H7 (cell line): Measurements from ENCODE around the gene OSBP2. TPM values are rescaled to one million over a fixed set of nuclear protein-coding genes. Genes with fewer than 3 reads are reported as not detected.

ENCODE experiments used
- DNase-seq: peaks from one replicate; pipeline ENCODE4 v3.0.0; 2012
- H3K27me3 ChIP-seq: 2 replicates; pipeline ENCODE4 v1.6.0; 2011; ENCODE audit warnings: mild to moderate bottlenecking, low read length; ENCODE audit not compliant: control insufficient read depth, insufficient read depth
- H3K36me3 ChIP-seq: replicated peaks from 2 replicates; pipeline ENCODE4 v1.5.1; 2011; ENCODE audit warnings: low read length; ENCODE audit not compliant: control insufficient read depth, insufficient read depth
- H3K4me3 ChIP-seq: 2 replicates; pipeline ENCODE4 v1.5.1; 2011; ENCODE audit warnings: low read depth, mild to moderate bottlenecking, control low read depth, low read length, moderate library complexity; ENCODE audit not compliant: insufficient read depth
- total RNA-seq: library from RNA; depleted of rRNA; stranded (reverse); fragments of >200 nt; shearing (Covaris generic); gene quantifications from 2 replicates; pipeline ENCODE4 v1.2.3, GENCODE V29; 2014

OSBP2 gene
- total RNA-seq, 1 experiment from 2014 or later: 4.7 TPM

- H3K27me3 ChIP-seq: no peaks in the 10 kb centered on the region
- no peak for DNase-seq
- no peaks in the 10 kb centered on the region for H3K36me3 ChIP-seq
- no peak overlapping the region for H3K4me3 ChIP-seq
Observed at GRCh38 chr22:30878516-30879414, 184.1 kb downstream of the OSBP2 start.

- Histone ChIP-seq H3K36me3 (no peaks in the 10 kb centered on the region), H3K27me3 (no peaks in the 10 kb centered on the region), H3K4me3 (no peak overlapping the region)
- DNase-seq: peak; percentile 55
Observed at GRCh38 chr22:30879415-30879797, 184.7 kb downstream of the OSBP2 start.

GRCh38 chr22:30880181-30880601, 185.5 kb downstream of the OSBP2 start:
- Histone ChIP-seq H3K4me3 (no peak overlapping the region), H3K36me3 (no peaks in the 10 kb centered on the region)
- DNase-seq: no peak

GRCh38 chr22:30880847-30881246, 186.2 kb downstream of the OSBP2 start:
- no peaks in the 10 kb centered on the region for H3K36me3 ChIP-seq
- no peaks in the 10 kb centered on the region for H3K27me3 ChIP-seq
- no peak for DNase-seq
- H3K4me3 ChIP-seq: no peak overlapping the region

More at GRCh38 chr22:30880181-30880601, 185.5 kb downstream of the OSBP2 start:
- no peaks in the 10 kb centered on the region for H3K27me3 ChIP-seq

- H3K4me3 ChIP-seq: no peak overlapping the region
- DNase-seq: peak; percentile 77
Observed at GRCh38 chr22:30881361-30882183, 186.9 kb downstream of the OSBP2 start.

GRCh38 chr22:30882184-30882717, 187.6 kb downstream of the OSBP2 start:
- Histone ChIP-seq H3K4me3 (no peak overlapping the region), H3K27me3 (no peaks in the 10 kb centered on the region), H3K36me3 (no peaks in the 10 kb centered on the region)
- DNase-seq: no peak

More at GRCh38 chr22:30881361-30882183, 186.9 kb downstream of the OSBP2 start:
- Histone ChIP-seq H3K36me3 (no peaks in the 10 kb centered on the region), H3K27me3 (no peaks in the 10 kb centered on the region)

- H3K27me3 ChIP-seq: no peaks in the 10 kb centered on the region
- no peaks in the 10 kb centered on the region for H3K36me3 ChIP-seq
- DNase-seq: no peak
- H3K4me3 ChIP-seq: no peak overlapping the region
Observed at GRCh38 chr22:30882974-30883533, 188.4 kb downstream of the OSBP2 start.

GRCh38 chr22:30883586-30884145, 189.0 kb downstream of the OSBP2 start:
- Histone ChIP-seq H3K27me3 (no peaks in the 10 kb centered on the region), H3K4me3 (no peak overlapping the region), H3K36me3 (no peaks in the 10 kb centered on the region)
- no peak for DNase-seq

GRCh38 chr22:30884211-30885000, 189.7 kb downstream of the OSBP2 start:
- no peak for DNase-seq
- no peak overlapping the region for H3K4me3 ChIP-seq
- no peaks in the 10 kb centered on the region for H3K27me3 ChIP-seq
- H3K36me3 ChIP-seq: no peaks in the 10 kb centered on the region

- DNase-seq: no peak
- Histone ChIP-seq H3K4me3 (no peak overlapping the region), H3K27me3 (no peaks in the 10 kb centered on the region), H3K36me3 (no peaks in the 10 kb centered on the region)
Observed at GRCh38 chr22:30885001-30885366, 190.3 kb downstream of the OSBP2 start.

- Histone ChIP-seq H3K27me3 (no peaks in the 10 kb centered on the region), H3K36me3 (no peaks in the 10 kb centered on the region), H3K4me3 (no peak overlapping the region)
- DNase-seq: peak; percentile 49
Observed at GRCh38 chr22:30885591-30885990, 190.9 kb downstream of the OSBP2 start.

- DNase-seq: peak; percentile 29
- H3K27me3 ChIP-seq: no peaks in the 10 kb centered on the region
Observed at GRCh38 chr22:30887453-30887852, 192.8 kb downstream of the OSBP2 start.

GRCh38 chr22:30887861-30888260, 193.2 kb downstream of the OSBP2 start:
- Histone ChIP-seq H3K4me3 (no peak overlapping the region), H3K36me3 (no peaks in the 10 kb centered on the region), H3K27me3 (no peaks in the 10 kb centered on the region)
- peak; percentile 33 for DNase-seq

More at GRCh38 chr22:30887453-30887852, 192.8 kb downstream of the OSBP2 start:
- H3K4me3 ChIP-seq: no peak overlapping the region
- H3K36me3 ChIP-seq: no peaks in the 10 kb centered on the region
